Body of pancreas (tissue), 4 donors: ENCODE measurements around the gene LSM11. TPM values are rescaled to one million over a fixed set of nuclear protein-coding genes. Genes with fewer than 3 reads are reported as not detected.

Source experiments
- ATAC-seq: fragments of 150-250 bp; one replicate; pipeline ENCODE4 v1.9.1; 2016
- DNase-seq, 4 donors: peaks; one replicate each; pipeline ENCODE4 v3.0.0-alpha.2; 2019
- H3K27ac ChIP-seq, 4 donors: fragments of 200-600 bp; sonication (generic); 1 replicate in 3 of 4; 2 replicates in 1 of 4; pipeline versions ENCODE4 v1.5.1 to v1.6.1; 2016 to 2019; ENCODE audit warnings: mild to moderate bottlenecking in 1 of 4, mixed read lengths in 1 of 4, moderate library complexity in 1 of 4
- H3K27me3 ChIP-seq, 2 donors: fragments of 200-600 bp; sonication (generic); one replicate each; pipeline ENCODE4 v1.6.0; 2016; ENCODE audit warnings: mild to moderate bottlenecking in 1 of 2
- H3K36me3 ChIP-seq, 2 donors: fragments of 200-600 bp; sonication (generic); replicated peaks in 1 of 2; 2 replicates each; pipeline ENCODE4 v1.5.1; 2016; ENCODE audit warnings: low read depth in 2 of 2; ENCODE audit not compliant: insufficient read depth in 1 of 2
- H3K4me1 ChIP-seq: fragments of 200-600 bp; sonication (generic); one replicate; pipeline ENCODE4 v1.6.0; 2016
- H3K4me3 ChIP-seq, 2 donors: fragments of 200-600 bp; sonication (generic); 1 replicate in 1 of 2; 2 replicates in 1 of 2; pipeline ENCODE4 v1.5.1; 2016 to 2019
- H3K9me3 ChIP-seq, 3 donors: fragments of 200-600 bp; sonication (generic); 1 replicate in 2 of 3; 2 replicates in 1 of 3; pipeline ENCODE4 v1.5.1; 2016
- CTCF ChIP-seq, 7 experiments: fragments of 450-650 bp in 4 of 7; fragments of 200-600 bp in 3 of 7; sonication (generic) in 3 of 7; IDR thresholded peaks; one replicate each; pipeline ENCODE4 v1.5.1; 2016 to 2019; ENCODE audit warnings: antibody characterized with exemption in 7 of 7
- POLR2A ChIP-seq, 3 donors: fragments of 450-650 bp; IDR thresholded peaks; one replicate each; pipeline ENCODE4 v1.6.1; 2016; ENCODE audit warnings: antibody characterized with exemption in 3 of 3, mild to moderate bottlenecking in 2 of 3
- WGBS, 2 donors: methylation state at CpG; one replicate each; pipeline ENCODE4 v1.1.5; 2017; 5-methylcytosine and 5-hydroxymethylcytosine counted together
- intact Hi-C: fragments of 100-400 bp; cut with DNase I; formaldehyde crosslinking; loops from one replicate; pipeline ENCODE4 v1.15.1; 2023
- total RNA-seq, 2 donors: library from RNA; depleted of rRNA; stranded (reverse); fragments of >200 nt; gene quantifications; one replicate each; pipeline ENCODE4 v1.1.0, GENCODE V29; 2016

Gene LSM11
- total RNA-seq, 2 donors from 2014 or later: 1.3 to 3.6 TPM

- H3K4me1 ChIP-seq: peaks cover 18% of the 10 kb centered on the region
- ATAC-seq: no peak
- WGBS, 2 donors: 83 to 87% methylated on average over 6 of the region's 6 CpGs
Observed at GRCh38 chr5:157747173-157747740, 3.7 kb downstream of the LSM11 start.

GRCh38 chr5:157747766-157748700 lies 4.5 kb downstream of the LSM11 start:
- intact Hi-C loops: no loop called here
- H3K27ac ChIP-seq: no peak overlapping the region
- no peaks in the 10 kb centered on the region for H3K9me3 ChIP-seq
- ATAC-seq (no peak), DNase-seq (no peak)
- WGBS, 2 donors: 89 to 96% methylated on average over 8 of the region's 8 CpGs
- H3K27me3 ChIP-seq: no peaks in the 10 kb centered on the region
- peaks cover 15% of the 10 kb centered on the region for H3K4me1 ChIP-seq
- H3K4me3 ChIP-seq: no peak overlapping the region
- H3K36me3 ChIP-seq: peaks cover 0 to 3% of the 10 kb centered on the region in 2 donors
- TF ChIP-seq POLR2A (IDR thresholded peaks at IDR 0.05): no peak
- no peak for TF ChIP-seq CTCF (IDR thresholded peaks at IDR 0.05)

More at GRCh38 chr5:157747173-157747740, 3.7 kb downstream of the LSM11 start:
- H3K27me3 ChIP-seq: no peaks in the 10 kb centered on the region
- no peaks in the 10 kb centered on the region for H3K36me3 ChIP-seq
- no peak overlapping the region for H3K4me3 ChIP-seq
- no peak for DNase-seq
- TF ChIP-seq POLR2A (IDR thresholded peaks at IDR 0.05) (no peak), CTCF (IDR thresholded peaks at IDR 0.05) (no peak)
- no peaks in the 10 kb centered on the region for H3K9me3 ChIP-seq
- H3K27ac ChIP-seq: no peak overlapping the region
- intact Hi-C loops: no loop called here

GRCh38 chr5:157748760-157749461 lies 5.4 kb downstream of the LSM11 start:
- DNase-seq (no peak), ATAC-seq (no peak)
- intact Hi-C loops: no loop called here
- no peak for TF ChIP-seq CTCF (IDR thresholded peaks at IDR 0.05)
- no peak for TF ChIP-seq POLR2A (IDR thresholded peaks at IDR 0.05)
- no peaks in the 10 kb centered on the region for H3K9me3 ChIP-seq
- no peak overlapping the region for H3K4me3 ChIP-seq
- peaks cover 0 to 12% of the 10 kb centered on the region in 2 donors for H3K36me3 ChIP-seq
- WGBS, 2 donors: 72 to 74% methylated on average over 4 of the region's 4 CpGs
- peaks cover 11% of the 10 kb centered on the region for H3K4me1 ChIP-seq
- no peaks in the 10 kb centered on the region for H3K27me3 ChIP-seq
- H3K27ac ChIP-seq: no peak overlapping the region

GRCh38 chr5:157749462-157749799 lies 5.9 kb downstream of the LSM11 start:
- no peak for ATAC-seq
- Histone ChIP-seq H3K4me3 (no peak overlapping the region), H3K27ac (no peak overlapping the region), H3K9me3 (no peaks in the 10 kb centered on the region), H3K4me1 (peaks cover 11% of the 10 kb centered on the region), H3K36me3 (peaks cover 0 to 13% of the 10 kb centered on the region in 2 donors), H3K27me3 (no peaks in the 10 kb centered on the region)
- 83 to 90% methylated on average over 11 of the region's 11 CpGs for WGBS, 2 donors
- no peak for DNase-seq
- TF ChIP-seq POLR2A (IDR thresholded peaks at IDR 0.05) (no peak), CTCF (IDR thresholded peaks at IDR 0.05) (no peak)
- intact Hi-C loops: no loop called here
